ENCODE measurements around the gene WDR89.

DNA sequence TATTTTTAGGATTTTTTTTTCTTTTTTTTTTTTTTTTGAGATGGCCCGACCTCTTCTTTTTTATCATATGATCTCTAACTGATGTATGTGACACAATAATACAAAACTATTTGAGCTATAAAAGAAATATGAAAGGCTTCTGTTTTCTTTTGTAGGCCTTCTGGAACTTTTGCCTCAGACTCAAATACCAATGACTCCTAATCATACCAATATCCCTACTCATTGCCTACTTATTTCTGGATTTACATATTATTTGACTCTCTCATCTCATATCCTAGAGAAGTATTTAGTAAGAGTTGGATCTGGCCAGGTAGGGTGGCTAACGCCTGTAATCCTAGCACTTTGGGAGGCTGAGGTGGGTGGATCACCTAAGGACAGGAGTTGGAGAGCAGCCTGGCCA lies 12.7 kb upstream of the WDR89 start:
- TF ChIP-seq, protein P1, sequence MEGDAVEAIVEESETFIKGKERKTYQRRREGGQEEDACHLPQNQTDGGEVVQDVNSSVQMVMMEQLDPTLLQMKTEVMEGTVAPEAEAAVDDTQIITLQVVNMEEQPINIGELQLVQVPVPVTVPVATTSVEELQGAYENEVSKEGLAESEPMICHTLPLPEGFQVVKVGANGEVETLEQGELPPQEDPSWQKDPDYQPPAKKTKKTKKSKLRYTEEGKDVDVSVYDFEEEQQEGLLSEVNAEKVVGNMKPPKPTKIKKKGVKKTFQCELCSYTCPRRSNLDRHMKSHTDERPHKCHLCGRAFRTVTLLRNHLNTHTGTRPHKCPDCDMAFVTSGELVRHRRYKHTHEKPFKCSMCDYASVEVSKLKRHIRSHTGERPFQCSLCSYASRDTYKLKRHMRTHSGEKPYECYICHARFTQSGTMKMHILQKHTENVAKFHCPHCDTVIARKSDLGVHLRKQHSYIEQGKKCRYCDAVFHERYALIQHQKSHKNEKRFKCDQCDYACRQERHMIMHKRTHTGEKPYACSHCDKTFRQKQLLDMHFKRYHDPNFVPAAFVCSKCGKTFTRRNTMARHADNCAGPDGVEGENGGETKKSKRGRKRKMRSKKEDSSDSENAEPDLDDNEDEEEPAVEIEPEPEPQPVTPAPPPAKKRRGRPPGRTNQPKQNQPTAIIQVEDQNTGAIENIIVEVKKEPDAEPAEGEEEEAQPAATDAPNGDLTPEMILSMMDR (IDR thresholded peaks at IDR 0.05; ENCODE audit: insufficient read depth, low read length, poor library complexity, severe bottlenecking): no peak
- no peak for TF ChIP-seq EZH2phosphoT487 (conservative IDR thresholded peaks at IDR 0.05; ENCODE audit: low read length)
